Measurements from ENCODE around the gene UBE4B. TPM values are rescaled to one million over a fixed set of nuclear protein-coding genes. Genes with fewer than 3 reads are reported as not detected.

The UBE4B gene
- total RNA-seq, 1 donor from 2014 or later: 62.2 TPM

- H3K4me1 Mint-ChIP-seq (ENCODE audit: unreplicated experiment): no peaks in the 10 kb centered on the region
- H3K9me3 Mint-ChIP-seq (ENCODE audit: unreplicated experiment): no peaks in the 10 kb centered on the region
- DNase-seq (ENCODE audit: extremely low spot score, unreplicated experiment): no peak
- peaks cover 49% of the 10 kb centered on the region for H3K36me3 Mint-ChIP-seq (ENCODE audit: unreplicated experiment)
- H3K27me3 Mint-ChIP-seq (ENCODE audit: unreplicated experiment): no peaks in the 10 kb centered on the region
- H3K4me3 Mint-ChIP-seq (ENCODE audit: unreplicated experiment): no peak overlapping the region
- no peak overlapping the region for H3K27ac Mint-ChIP-seq (ENCODE audit: unreplicated experiment)
- no peak for TF ChIP-seq CTCF (IDR thresholded peaks at IDR 0.05)
These were observed 137.4 kb downstream of the UBE4B start for GRCh38 chr1:10170239-10170574.

- DNase-seq (ENCODE audit: extremely low spot score, unreplicated experiment): no peak
- no peak overlapping the region for H3K4me3 Mint-ChIP-seq (ENCODE audit: unreplicated experiment)
- H3K4me1 Mint-ChIP-seq (ENCODE audit: unreplicated experiment): no peaks in the 10 kb centered on the region
These were observed 138.5 kb downstream of the UBE4B start for GRCh38 chr1:10171105-10171767.

GRCh38 chr1:10171995-10172669, 139.4 kb downstream of the UBE4B start:
- Mint-ChIP-seq H3K27me3 (ENCODE audit: unreplicated experiment) (no peaks in the 10 kb centered on the region), H3K27ac (ENCODE audit: unreplicated experiment) (no peak overlapping the region), H3K36me3 (ENCODE audit: unreplicated experiment) (peaks cover 49% of the 10 kb centered on the region), H3K9me3 (ENCODE audit: unreplicated experiment) (peaks cover 11% of the 10 kb centered on the region), H3K4me1 (ENCODE audit: unreplicated experiment) (no peaks in the 10 kb centered on the region), H3K4me3 (ENCODE audit: unreplicated experiment) (no peak overlapping the region)
- no peak for DNase-seq (ENCODE audit: extremely low spot score, unreplicated experiment)
- TF ChIP-seq CTCF (IDR thresholded peaks at IDR 0.05): no peak

More at GRCh38 chr1:10171105-10171767, 138.5 kb downstream of the UBE4B start:
- Mint-ChIP-seq H3K27me3 (ENCODE audit: unreplicated experiment) (no peaks in the 10 kb centered on the region), H3K36me3 (ENCODE audit: unreplicated experiment) (peaks cover 46% of the 10 kb centered on the region), H3K9me3 (ENCODE audit: unreplicated experiment) (peaks cover 7% of the 10 kb centered on the region), H3K27ac (ENCODE audit: unreplicated experiment) (no peak overlapping the region)
- TF ChIP-seq CTCF (IDR thresholded peaks at IDR 0.05): no peak

GRCh38 chr1:10173582-10173981, 140.8 kb downstream of the UBE4B start:
- TF ChIP-seq CTCF (IDR thresholded peaks at IDR 0.05): no peak
- Mint-ChIP-seq H3K9me3 (ENCODE audit: unreplicated experiment) (peaks cover 11% of the 10 kb centered on the region), H3K4me1 (ENCODE audit: unreplicated experiment) (peaks cover under 1% of the 10 kb centered on the region), H3K36me3 (ENCODE audit: unreplicated experiment) (peaks cover 45% of the 10 kb centered on the region), H3K27ac (ENCODE audit: unreplicated experiment) (no peak overlapping the region), H3K4me3 (ENCODE audit: unreplicated experiment) (no peak overlapping the region), H3K27me3 (ENCODE audit: unreplicated experiment) (no peaks in the 10 kb centered on the region)
- no peak for DNase-seq (ENCODE audit: extremely low spot score, unreplicated experiment)

GRCh38 chr1:10177876-10178275, 145.1 kb downstream of the UBE4B start:
- Mint-ChIP-seq H3K9me3 (ENCODE audit: unreplicated experiment) (peaks cover 11% of the 10 kb centered on the region), H3K4me1 (ENCODE audit: unreplicated experiment) (peaks cover 2% of the 10 kb centered on the region), H3K27ac (ENCODE audit: unreplicated experiment) (no peak overlapping the region), H3K27me3 (ENCODE audit: unreplicated experiment) (no peaks in the 10 kb centered on the region), H3K4me3 (ENCODE audit: unreplicated experiment) (no peak overlapping the region), H3K36me3 (ENCODE audit: unreplicated experiment) (peaks cover 45% of the 10 kb centered on the region)
- no peak for DNase-seq (ENCODE audit: extremely low spot score, unreplicated experiment)
- TF ChIP-seq CTCF (IDR thresholded peaks at IDR 0.05): no peak
